ENCODE results near the gene ANTXR1.
"Not testable (repeated sequence)": the region's sequence is repeated elsewhere in the genome, so short reads cannot be mapped to it uniquely, and the experiment has no call there.

The ANTXR1 gene

DNA sequence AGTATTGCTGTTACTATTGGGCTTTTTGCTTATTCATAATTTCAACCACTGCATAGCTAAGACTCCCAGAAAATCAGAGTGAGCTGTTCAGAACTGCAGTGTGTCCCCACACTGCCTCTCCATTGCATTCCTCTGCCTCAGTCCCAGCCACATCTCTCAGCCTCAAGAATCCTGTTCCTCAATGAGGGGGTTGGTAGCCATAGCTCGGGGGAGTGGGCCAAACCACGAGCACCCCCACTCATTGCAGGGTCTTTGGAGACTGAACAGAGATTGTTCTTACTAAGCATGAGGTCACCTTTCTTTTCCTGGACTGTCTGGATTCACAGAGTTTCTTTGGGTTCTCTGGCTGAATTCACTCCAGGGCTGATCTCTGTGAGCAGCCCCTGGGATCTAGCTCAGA is 213.0 kb downstream of the ANTXR1 start:
- no peak for DNase-seq (ENCODE audit: low read depth in 2 of 3, low spot score in 1 of 3)

DNA sequence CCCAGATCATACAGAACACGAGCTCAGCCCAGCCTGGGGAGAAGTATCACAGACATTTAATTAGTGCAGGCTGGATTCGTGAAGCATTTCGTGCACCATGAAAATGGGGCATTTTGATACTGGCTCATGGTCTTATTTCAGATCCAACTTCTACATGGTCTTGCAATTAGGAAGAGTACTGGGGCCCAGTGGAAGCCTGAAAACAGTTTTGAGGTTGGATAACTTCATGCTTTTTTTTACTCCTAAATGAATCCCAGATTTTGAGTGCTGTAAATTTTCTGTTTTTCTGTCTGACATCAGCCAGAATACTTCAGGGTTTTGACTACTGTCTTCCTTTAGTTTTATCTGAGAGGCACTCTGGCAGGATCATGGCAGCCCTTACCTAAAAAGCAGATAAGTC is 213.9 kb downstream of the ANTXR1 start:
- DNase-seq (ENCODE audit: low read depth in 2 of 3, low spot score in 1 of 3), result no peak

DNA sequence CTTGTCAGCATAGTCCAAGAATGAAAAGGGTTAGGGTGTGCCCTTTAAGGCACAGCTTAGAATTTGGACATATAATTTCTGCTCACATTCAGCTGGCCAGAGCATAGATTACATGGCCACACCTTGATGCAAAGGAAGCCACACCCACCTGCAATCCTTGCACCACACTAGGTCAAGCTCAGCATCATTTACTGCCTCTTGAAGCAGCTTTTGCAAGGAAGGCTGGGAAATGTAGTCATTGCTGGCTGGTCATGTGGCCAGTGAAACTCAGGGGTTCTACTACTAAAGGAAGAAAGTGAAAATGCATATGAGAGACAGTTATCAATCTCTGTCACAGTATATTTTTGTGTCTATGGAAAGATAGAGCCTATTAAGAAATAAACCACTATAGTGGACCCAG is 214.7 kb downstream of the ANTXR1 start:
- no peak for DNase-seq (ENCODE audit: low read depth in 2 of 3, low spot score in 1 of 3)

DNA sequence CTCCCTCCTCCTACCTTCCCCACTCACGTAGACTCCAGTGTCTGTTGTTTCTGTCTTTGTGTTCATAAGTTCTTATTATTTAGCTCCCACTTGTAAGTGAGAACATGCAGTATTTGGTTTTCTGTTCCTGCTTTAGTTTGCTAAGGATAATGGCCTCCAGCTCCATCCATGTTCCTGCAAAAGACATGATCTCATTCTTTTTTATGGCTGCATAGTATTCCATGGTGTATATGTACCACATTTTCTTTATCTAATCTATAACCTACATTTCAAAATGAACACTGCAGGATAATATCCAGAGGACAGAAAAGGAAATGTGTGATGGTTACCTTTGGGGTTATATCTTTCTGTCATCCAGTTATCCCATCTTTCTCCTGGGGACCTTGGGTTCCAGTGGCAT is 218.0 kb downstream of the ANTXR1 start:
- not testable (repeated sequence) for DNase-seq (ENCODE audit: low read depth in 2 of 3, low spot score in 1 of 3)

DNA sequence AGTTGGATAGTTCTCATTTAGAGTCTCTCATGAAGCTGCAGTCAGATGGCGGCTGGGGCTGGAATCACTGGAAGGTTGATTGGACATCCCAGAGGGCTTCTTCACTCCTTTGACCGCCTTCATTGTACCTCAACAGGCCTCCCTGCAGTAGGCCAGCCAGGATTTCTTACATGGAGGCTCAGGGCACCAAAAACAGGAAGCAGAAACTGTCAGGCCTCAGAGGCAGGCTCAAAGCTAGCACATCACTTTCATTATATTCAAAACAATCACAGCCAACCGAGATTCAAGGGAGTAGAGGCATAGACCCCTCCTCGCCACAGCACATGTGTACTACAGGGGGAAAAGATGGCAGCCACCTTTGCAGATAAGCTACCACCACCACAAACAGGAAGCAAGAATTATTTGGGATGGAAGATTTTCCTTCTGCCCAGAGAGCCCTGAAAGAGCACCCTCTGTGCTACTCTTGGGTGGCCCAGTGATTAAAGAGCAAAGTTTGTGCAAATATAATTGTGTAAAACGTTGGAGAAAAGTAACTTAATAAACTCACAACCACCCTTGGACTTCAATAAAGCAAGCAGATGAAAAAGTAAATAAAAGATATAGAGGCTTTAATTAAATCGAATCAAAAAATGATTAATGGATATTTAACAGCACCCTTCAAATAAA is 218.8 kb downstream of the ANTXR1 start:
- no peak for DNase-seq (ENCODE audit: low read depth in 2 of 3, low spot score in 1 of 3)

DNA sequence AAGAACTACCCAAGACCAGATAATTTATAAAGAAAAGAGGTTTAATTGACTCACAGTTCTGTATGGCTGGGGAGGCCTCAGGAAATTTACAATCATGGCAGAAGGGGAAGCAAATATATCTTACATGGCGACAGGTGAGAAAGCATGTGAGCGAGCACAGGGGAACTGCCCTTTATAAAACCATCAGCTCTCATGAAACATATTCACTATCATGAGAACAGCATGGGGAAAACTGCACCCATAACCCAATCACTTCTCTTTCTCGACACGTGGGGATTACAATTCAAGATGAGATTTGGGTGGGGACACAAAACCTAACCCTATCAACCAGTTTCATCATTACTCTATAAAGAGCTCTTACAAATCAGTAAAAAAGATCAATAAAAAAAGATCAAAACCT is 222.9 kb downstream of the ANTXR1 start:
- not testable (repeated sequence) for DNase-seq (ENCODE audit: low read depth in 2 of 3, low spot score in 1 of 3)

DNA sequence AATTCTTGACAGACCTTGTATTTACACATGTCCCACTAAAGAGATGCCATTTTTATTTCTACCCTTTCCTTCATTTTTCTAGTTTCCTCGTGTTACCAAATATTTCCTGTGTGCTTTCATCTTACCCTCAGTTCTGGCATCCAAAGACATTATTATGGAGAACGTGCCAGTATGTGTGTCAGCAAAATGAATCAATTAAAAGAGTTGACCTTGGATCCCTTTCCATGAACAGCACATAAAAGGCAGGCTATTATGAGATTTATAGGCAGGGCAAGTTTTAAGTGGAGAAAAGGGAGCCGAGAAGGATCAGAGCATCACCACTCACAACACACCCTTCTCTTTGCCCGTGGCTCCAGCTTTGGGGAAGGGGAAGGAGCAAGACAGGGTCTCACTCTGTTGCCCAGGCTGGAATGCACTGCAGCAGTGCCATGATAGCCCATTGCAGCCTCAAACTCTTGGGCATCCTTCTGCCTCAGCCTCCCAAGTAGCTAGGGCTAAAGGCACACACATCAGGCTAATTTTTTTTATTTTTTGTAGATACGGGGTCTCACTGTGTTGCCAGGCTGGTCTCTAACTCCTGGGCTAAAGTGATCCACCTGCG is 224.2 kb downstream of the ANTXR1 start:
- DNase-seq (ENCODE audit: low read depth in 2 of 3, low spot score in 1 of 3), result no peak

DNA sequence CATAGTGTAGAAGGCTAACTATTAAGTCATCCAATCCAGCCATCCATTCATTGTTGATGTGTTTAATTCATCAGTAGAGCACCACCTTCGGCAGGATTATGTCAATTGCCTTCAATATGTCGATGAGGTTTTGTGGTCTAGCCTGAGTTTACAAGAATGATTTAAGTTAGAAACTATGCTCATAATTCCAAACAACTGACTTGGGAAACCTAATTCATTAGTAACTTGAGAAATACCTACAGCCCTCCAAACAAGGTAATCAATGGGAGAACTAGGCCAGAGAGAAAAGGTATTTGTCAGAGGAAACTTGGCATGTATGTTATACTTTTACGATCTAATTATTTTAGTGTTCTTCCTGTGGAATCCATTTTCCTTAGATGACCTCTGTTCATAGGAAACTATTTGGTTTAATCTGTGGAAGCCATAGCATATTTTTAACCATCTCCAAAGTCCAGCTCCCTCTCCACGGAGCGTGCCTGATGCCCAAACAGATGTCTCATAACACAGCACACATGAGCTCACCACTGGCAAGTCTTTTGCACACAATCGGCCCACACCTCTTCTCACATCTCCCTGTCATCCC is 225.6 kb downstream of the ANTXR1 start:
- DNase-seq (ENCODE audit: low read depth in 2 of 3, low spot score in 1 of 3), result no peak

DNA sequence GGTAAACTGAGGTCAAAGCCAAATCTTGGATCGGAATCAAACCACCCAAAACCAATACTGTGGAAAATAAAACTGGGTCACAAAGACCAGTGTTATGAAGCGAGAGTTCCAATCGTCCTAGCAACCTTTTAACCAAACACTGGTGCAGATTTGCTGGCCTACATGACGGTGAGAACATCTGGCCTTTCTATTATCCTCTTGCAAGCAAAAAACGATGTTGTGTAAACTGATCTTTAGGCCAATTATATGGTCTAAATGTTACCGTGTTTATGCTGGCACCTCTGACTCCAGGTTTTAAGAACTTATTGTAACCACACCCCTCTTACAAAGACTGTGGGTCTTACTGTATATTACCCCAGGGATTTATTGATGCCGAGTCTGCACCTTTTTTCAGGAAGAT is 228.1 kb downstream of the ANTXR1 start:
- no peak for DNase-seq (ENCODE audit: low read depth in 2 of 3, low spot score in 1 of 3)

DNA sequence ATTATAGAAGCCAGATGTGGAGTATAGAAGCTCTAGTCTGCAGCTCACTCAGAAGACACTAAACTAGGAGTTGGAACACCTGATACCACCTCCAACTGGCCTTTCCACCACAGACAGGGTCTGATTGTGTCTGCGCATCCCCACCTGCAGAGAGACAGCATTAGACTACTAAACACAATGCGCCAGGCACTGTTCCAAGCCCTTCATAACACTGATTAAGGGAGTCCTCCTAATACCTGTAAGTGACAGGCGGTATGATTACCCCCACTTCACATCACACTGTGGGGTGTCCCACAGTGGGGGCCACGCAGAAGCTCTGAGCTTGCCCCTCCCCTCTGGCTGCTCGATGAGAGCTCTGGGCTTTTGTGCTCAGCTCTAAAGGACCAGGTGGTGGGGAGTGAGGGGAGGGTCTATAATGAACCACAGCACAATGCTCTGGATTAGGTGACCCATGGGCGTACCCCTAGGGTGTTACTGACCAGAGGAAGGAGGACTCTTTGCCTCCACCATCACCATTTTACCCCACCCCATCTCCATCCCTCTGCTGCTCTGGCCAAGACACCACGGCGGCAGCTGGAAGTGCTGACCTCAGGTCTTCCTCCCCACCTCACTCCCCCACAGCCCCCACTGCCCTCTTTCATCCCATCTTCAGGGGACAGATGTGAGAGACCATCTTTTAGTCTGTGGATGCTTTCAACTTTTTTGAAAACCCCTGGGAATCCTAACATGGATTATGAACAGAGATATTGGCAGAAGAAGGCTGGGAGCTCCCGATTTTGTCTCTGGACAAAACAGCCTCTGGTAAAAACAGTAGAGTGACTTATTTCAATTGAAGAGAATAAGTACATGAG is 228.9 kb downstream of the ANTXR1 start:
- DNase-seq (ENCODE audit: low read depth in 2 of 3, low spot score in 1 of 3), result no peak

DNA sequence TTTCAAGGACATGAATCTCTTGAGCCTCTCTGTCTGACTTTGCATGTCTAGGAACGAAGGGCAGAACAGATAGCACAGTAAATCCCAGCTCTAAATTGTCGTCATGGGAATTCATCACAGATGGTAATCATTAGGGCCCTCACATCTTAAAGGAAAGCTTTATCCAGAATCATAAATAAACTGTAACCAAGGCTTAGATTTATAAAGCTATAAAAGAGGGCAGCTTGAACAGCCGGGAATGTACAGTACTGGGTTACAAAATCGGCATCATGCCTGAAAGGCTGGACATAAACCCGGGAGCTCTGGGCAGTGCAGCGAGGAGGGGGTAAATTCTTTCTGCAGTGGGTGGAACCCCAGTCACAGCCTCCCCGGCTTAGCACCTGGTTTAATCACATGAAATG is 229.7 kb downstream of the ANTXR1 start:
- DNase-seq (ENCODE audit: low read depth in 2 of 3, low spot score in 1 of 3), result no peak

DNA sequence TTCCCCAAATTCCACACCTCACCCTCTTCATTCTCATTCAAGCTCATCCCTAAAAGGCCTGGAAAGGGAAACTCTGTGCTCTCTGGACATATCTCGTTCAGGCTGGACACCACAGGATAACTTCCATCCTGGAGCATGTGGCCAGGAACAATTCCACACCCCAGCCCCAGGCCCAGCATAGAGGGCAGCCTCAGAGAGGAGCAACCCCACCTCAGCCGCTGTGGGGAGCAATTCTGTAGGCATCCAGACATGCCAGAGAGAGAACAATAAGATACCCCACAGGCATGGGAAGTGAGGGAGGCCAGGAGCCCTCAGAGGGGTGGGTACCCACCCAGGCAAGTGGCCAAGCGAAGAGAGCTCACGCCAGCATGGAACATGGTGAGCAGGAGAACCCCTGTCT is 230.7 kb downstream of the ANTXR1 start:
- no peak for DNase-seq (ENCODE audit: low read depth in 2 of 3, low spot score in 1 of 3)

DNA sequence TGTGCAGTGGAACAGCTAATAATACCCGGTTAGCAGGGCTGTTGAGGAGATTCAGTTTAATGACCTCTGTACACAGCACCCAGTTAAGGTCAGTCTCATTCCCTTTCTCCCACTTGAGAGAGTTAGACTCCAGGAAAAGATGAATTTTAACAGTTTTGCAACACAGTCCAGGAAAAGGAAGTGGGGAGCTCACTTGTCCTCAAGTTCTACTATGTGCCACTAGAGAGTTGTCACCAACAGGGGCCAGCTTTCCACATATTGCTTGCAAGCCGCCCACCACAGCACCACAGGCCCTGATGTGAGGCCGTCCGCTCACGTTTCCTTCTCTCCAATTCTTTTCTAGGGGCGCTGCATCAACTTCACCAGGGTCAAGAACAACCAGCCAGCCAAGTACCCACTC is 231.9 kb downstream of the ANTXR1 start:
- no peak for DNase-seq (ENCODE audit: low read depth in 2 of 3, low spot score in 1 of 3)

DNA sequence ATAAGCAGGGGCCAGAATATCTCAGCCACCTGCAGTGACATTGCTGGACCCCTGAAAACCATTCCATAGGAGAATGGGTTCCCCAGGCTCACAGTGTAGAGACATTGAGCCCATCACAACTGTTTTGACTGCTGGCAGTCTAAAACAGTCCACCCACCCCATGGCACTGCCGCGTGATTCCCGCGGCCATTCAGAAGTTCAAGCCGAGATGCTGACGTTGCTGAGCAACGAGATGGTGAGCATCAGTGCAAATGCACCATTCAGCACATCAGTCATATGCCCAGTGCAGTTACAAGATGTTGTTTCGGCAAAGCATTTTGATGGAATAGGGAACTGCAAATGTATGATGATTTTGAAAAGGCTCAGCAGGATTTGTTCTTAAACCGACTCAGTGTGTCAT is 234.6 kb downstream of the ANTXR1 start:
- no peak for DNase-seq (ENCODE audit: low read depth in 2 of 3, low spot score in 1 of 3)

DNA sequence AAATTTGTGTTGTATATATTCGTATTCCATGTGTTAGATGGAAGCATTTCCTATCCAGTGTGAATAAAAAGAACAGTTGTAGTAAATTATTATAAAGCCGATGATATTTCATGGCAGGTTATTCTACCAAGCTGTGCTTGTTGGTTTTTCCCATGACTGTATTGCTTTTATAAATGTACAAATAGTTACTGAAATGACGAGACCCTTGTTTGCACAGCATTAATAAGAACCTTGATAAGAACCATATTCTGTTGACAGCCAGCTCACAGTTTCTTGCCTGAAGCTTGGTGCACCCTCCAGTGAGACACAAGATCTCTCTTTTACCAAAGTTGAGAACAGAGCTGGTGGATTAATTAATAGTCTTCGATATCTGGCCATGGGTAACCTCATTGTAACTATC is 235.3 kb downstream of the ANTXR1 start:
- no peak for DNase-seq (ENCODE audit: low read depth in 2 of 3, low spot score in 1 of 3)

DNA sequence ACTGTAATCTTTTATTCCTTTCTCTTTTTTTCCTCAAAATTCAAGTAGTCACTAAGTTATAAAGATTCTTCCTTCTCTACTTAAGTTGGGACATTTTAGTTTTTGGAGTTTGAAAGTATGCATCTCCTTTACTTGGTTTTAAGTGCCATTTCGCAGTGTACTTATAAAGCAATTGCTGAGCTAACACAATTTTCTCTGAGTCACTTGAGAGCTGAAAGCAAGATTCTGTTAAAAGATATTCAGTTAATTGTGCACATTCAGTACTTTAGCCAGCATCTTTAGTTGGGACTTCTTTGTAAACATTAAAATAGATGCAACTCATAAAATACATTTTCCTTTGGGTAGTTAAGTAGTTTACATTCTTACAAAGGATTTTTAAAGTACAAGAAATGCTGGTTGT is 238.0 kb downstream of the ANTXR1 start:
- DNase-seq (ENCODE audit: low read depth in 2 of 3, low spot score in 1 of 3), result no peak

DNA sequence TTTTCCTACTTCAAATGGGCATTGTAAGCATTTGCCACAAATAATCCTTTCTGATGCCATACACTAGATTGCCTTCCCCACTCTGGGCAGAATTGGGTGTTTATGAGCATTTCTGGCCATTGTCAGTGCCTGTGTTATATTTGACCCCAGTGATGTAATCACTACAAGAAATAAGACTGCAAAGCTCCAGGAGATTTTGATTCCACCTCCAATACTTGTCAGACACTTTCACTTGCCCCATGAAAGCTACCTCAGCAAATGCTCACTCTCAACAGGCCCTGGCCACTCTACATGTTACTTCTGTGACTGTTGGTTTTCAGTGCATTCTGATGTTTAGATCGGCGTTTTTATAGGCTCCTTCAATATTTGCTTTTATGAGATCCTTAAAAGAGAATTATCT is 239.0 kb downstream of the ANTXR1 start:
- no peak for DNase-seq (ENCODE audit: low read depth in 2 of 3, low spot score in 1 of 3)

DNA sequence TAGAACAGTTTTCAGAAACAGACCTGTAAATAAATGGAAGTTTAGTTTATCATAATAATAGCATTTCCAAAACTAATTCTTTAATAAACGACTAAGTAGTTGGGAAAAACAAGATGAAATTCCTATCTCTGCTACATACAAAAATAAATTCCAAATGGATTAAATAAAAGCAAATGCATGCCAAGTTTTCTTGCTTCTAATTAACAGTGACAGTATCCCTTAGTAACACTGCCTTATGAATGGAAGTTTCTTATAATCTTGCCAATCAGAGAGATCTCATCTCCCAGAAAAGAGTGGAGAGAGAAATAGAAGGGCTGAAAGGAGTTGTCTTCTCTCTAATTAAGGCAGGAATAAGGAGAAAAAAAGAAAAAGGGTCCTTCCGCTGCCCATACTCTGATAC is 240.1 kb downstream of the ANTXR1 start:
- DNase-seq (ENCODE audit: low read depth in 2 of 3, low spot score in 1 of 3), result no peak

DNA sequence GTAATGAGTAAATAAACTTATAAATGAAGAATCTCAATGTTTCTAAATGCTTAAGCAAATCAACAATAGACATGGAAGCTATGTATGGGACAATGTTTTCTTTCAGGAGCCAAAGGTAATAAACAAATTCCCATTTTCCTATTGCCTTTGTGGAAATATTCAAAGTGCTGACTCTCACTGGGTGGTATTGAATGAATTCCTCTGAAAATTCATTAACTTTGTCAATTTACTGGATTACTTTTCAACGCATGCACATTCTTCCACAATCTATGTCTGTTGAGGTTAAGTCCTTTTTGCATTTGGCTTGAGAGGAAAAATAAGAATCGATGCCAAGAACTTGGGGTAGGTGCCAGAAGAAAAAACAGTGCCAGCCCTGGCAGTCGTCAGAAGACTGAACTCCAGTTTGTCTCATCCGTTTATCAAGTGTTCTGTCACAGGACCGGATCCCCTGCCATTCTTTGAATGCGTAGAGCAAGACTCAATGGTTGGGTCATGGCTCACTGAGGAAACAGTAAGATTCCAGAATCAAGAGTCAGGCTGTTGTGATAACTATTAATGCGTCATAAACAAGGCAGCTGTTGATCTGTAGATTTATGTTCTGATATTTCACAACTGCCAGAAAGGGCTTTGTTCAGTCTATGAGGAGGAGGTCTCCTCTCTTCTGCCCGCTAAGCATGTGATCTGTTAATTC is 240.8 kb downstream of the ANTXR1 start:
- no peak for DNase-seq (ENCODE audit: low read depth in 2 of 3, low spot score in 1 of 3)

DNA sequence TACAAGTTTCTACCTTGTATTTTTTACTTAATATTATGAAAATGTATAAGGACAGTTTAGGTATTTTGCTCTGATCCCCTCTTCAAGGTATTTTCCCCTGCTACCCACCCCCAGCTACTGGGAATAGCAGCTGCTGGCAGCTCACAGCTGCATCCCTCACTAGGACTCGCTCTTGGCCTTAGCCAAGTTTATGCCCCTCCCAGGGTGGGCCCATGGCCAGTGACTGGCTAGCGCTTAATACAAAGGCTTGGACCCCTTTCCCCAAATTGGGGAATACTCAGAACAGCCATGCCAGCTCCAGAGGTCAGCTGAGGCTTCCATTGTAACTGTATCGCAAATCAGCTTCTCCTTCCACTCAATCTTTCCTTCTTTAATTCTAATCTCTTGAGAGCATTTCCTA is 242.8 kb downstream of the ANTXR1 start:
- no peak for DNase-seq (ENCODE audit: low read depth in 2 of 3, low spot score in 1 of 3)

DNA sequence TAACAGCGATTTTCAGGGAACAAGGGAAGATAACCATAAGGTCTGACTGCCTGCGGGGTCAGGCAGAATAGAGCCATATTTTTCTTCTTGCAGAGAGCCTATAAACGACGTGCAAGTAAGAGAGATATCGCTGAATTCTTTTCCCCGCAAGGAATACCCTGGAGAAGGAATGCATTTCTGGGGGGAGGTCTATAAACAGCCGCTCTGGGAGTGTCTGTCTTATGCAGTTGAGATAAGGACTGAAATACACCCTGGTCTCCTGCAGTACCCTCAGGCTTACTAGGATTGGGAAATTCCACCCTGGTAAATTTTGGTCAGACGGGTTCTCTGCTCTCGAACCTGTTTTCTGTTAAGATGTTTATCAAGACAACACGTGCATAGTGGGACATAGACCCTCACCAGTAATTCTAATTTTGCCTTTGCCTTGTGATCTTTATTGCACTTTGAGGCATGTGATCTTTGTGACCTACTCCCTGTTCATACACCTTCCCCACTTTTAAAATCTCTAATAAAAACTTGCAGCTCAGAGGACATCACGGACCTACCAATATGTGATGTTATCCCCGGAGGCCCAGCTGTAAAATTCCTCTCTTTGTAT is 247.1 kb downstream of the ANTXR1 start:
- not testable (repeated sequence) for DNase-seq (ENCODE audit: low read depth in 2 of 3, low spot score in 1 of 3)
